Measurements from ENCODE around the gene PXDN. TPM values are rescaled to one million over a fixed set of nuclear protein-coding genes. Genes with fewer than 3 reads are reported as not detected.

Gene PXDN
- total and polyA plus RNA-seq, 9 of the 15 experiments (the other 6 are each of a cell fraction or from before 2014, with no cell fraction given) = 0.49 TPM; not detected in 8

- TF ChIP-seq RREB1 (CRISPR knock-in tag; IDR thresholded peaks at IDR 0.05) (no peak), RHOXF2B (CRISPR knock-in tag; conservative IDR thresholded peaks at IDR 0.05) (no peak), ATF3 (IDR thresholded peaks at IDR 0.05) (no peak), ATF3 (CRISPR knock-in tag; conservative IDR thresholded peaks at IDR 0.05) (no peak), MITF (IDR thresholded peaks at IDR 0.05) (no peak), XRCC3 (IDR thresholded peaks at IDR 0.05) (no peak), CEBPG (CRISPR knock-in tag; IDR thresholded peaks at IDR 0.05) (no peak), CEBPG (tag; conservative IDR thresholded peaks at IDR 0.05 in 1 of 2, IDR thresholded peaks at IDR 0.05 in 1 of 2) (no peak)
These were observed 107.4 kb downstream of the PXDN start (continued) for GRCh38 chr2:1636791-1637415.

Measured in K562 (cell line).